Karpas-422 (cell line): ENCODE data around the gene GRM2. TPM values are rescaled to one million over a fixed set of nuclear protein-coding genes. Genes with fewer than 3 reads are reported as not detected.

ENCODE experiments used
- DNase-seq: peaks from one replicate; pipeline ENCODE4 v3.0.0-alpha.2; 2015
- H2AFZ ChIP-seq: fragments of 200-600 bp; sonication (generic); 2 replicates; pipeline ENCODE4 v1.6.1; 2014; ENCODE audit warnings: antibody characterized with exemption, low read length, mixed read lengths
- H3K27ac ChIP-seq: fragments of 200-600 bp; sonication (generic); 2 replicates; pipeline ENCODE4 v1.5.1; 2014; ENCODE audit warnings: mild to moderate bottlenecking, low read length, moderate library complexity
- H3K27me3 ChIP-seq: fragments of 200-600 bp; sonication (generic); 2 replicates; pipeline ENCODE4 v1.6.1; 2014; ENCODE audit warnings: low read length, mixed read lengths
- H3K36me3 ChIP-seq: fragments of 200-600 bp; sonication (generic); 2 replicates; pipeline ENCODE4 v1.6.1; 2014; ENCODE audit warnings: low read length, mixed read lengths; ENCODE audit not compliant: insufficient read depth
- H3K4me1 ChIP-seq: fragments of 200-600 bp; sonication (generic); 2 replicates; pipeline ENCODE4 v1.6.1; 2014; ENCODE audit warnings: mild to moderate bottlenecking, low read length, mixed read lengths
- H3K4me2 ChIP-seq: fragments of 200-600 bp; sonication (generic); 2 replicates; pipeline ENCODE4 v1.6.1; 2014; ENCODE audit warnings: low read length, low read depth, mild to moderate bottlenecking; ENCODE audit not compliant: poor library complexity, severe bottlenecking
- H3K4me3 ChIP-seq: fragments of 200-600 bp; sonication (generic); 2 replicates; pipeline ENCODE4 v1.5.1; 2014; ENCODE audit warnings: mild to moderate bottlenecking, antibody characterized with exemption, low read length, mixed read lengths
- H3K79me2 ChIP-seq: fragments of 200-600 bp; sonication (generic); 2 replicates; pipeline ENCODE4 v1.6.1; 2014; ENCODE audit warnings: mild to moderate bottlenecking, low read length, mixed read lengths
- H3K9ac ChIP-seq: fragments of 200-600 bp; sonication (generic); 2 replicates; pipeline ENCODE4 v1.6.0; 2014; ENCODE audit warnings: low read length
- H3K9me2 ChIP-seq: fragments of 200-600 bp; sonication (generic), shearing (Covaris generic); replicated peaks from 2 replicates; pipeline ENCODE4 v1.6.0; 2014; ENCODE audit warnings: mild to moderate bottlenecking, low read length, moderate library complexity; ENCODE audit not compliant: insufficient read depth
- H3K9me3 ChIP-seq: fragments of 300-700, 200-600 bp; sonication (generic); 2 replicates; pipeline ENCODE4 v1.6.1; 2014; ENCODE audit warnings: low read length, mixed read lengths
- H4K20me1 ChIP-seq: fragments of 200-600 bp; sonication (generic); 2 replicates; pipeline ENCODE4 v1.6.1; 2014; ENCODE audit warnings: mild to moderate bottlenecking, antibody characterized with exemption, low read length, low read depth; ENCODE audit not compliant: insufficient read depth
- total RNA-seq: library from RNA; depleted of rRNA; stranded (reverse); fragments of >200 nt; shearing (Covaris generic); gene quantifications from 2 replicates; pipeline ENCODE4 v1.2.3, GENCODE V29; 2014; ENCODE audit warnings: low replicate concordance; rRNA removed

GRM2 gene
- total RNA-seq: 0.19 and 1.1 TPM in 2 replicates

DNA sequence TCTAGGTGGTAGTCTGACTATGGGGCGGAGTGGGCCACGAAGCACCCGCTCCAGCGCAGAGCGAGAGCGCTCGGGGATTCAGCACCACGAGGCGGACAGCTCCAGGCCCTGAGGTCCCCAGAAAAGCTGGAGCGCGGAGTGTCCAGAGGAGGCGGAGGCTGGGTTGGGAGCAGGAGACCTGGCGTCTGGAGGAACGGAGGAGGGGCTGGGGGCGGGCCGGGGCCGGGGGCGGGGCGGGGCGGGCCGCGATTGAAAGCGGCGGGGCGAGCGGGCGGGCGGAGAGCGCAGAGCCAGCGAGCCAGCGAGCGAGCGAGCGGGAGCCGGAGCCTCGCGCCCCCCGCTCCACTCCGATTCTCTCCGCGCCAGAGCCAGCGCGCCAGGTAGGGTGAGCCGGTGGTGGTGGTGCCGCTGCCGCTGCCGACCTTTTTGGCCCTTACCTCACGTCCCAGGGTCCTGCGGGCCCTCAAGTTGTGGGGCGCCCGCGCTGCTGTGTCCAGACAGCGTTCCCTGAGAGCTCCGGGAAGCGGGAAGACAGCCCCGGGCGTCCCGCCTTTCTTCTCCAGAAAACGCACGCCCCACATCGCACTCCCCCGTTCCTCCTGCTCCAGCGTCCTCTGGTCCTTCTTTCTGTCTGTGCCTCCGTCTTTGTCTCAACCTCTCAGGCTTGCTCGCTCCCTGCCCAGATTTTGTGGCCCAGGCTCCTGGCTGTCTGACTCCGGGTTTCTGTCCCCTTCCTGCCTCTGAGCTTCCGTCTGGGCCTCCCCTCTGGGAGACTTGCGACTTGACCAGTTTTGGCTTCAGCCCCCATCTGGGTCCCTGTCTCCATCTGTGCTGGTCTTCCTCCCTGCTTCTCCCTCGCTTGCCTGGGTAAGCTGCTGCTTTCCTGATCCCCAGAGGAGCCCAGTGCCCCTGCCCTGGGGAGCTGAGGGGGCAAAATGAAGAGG lies at the start of gene GRM2:
Gene GRM2, plus strand, starts transcription at position 281 of the 944 bp plus-strand sequence. CDS start 1,916 bp downstream, outside the sequence.
- no peaks in the 10 kb centered on the region for H3K9me2 ChIP-seq
- no peak within 1 kb of the TSS for H2AFZ ChIP-seq
- no peak within 1 kb of the TSS for H3K9ac ChIP-seq
- no peaks in the 10 kb centered on the region for H3K79me2 ChIP-seq
- no peaks in the 10 kb centered on the region for H3K27me3 ChIP-seq
- H3K9me3 ChIP-seq: no peaks in the 10 kb centered on the region
- H4K20me1 ChIP-seq: 0 out of 2 replicates have a peak, but pooled peaks cover 4% of the 10 kb centered on the region
- no peak within 1 kb of the TSS for H3K4me2 ChIP-seq
- H3K36me3 ChIP-seq: no peaks in the 10 kb centered on the region; the same call in 1 of the 2 replicates
- no peaks in the 10 kb centered on the region for H3K4me1 ChIP-seq
- DNase-seq: no peak
- no peak within 1 kb of the TSS for H3K4me3 ChIP-seq
- H3K27ac ChIP-seq: no peak within 1 kb of the TSS

DNA sequence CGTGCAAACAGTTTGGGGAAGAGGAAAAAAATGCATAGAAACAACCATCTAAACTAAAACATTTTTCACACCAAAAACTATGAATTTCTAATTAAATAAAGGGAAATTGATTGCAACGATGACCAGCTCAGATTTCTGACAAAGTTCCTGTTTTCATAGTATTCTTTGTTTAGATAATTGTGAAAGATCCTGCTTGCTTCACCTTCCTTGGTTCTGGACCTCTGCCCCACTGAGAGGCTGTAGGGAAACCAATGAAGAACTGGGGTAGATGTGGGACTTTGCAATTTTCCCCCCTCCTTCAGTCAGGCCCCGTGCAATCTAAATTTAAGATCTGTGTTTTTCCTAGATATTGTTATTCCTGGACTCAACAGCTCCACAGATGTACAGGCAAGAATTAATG lies 49.6 kb upstream of the GRM2 start:
- no peak for DNase-seq
- no peaks in the 10 kb centered on the region for H3K79me2 ChIP-seq
- no peak overlapping the region for H3K4me3 ChIP-seq
- H3K9me3 ChIP-seq: no peaks in the 10 kb centered on the region
- no peaks in the 10 kb centered on the region for H4K20me1 ChIP-seq
- no peaks in the 10 kb centered on the region for H3K9me2 ChIP-seq
- H3K27me3 ChIP-seq: no peaks in the 10 kb centered on the region
- peaks cover 15% of the 10 kb centered on the region; the same call in 1 of the 2 replicates for H3K36me3 ChIP-seq
- peaks cover 8% of the 10 kb centered on the region for H3K4me1 ChIP-seq
- no peak overlapping the region for H2AFZ ChIP-seq
- no peak overlapping the region for H3K4me2 ChIP-seq
- H3K9ac ChIP-seq: no peak overlapping the region
- H3K27ac ChIP-seq: no peak overlapping the region

DNA sequence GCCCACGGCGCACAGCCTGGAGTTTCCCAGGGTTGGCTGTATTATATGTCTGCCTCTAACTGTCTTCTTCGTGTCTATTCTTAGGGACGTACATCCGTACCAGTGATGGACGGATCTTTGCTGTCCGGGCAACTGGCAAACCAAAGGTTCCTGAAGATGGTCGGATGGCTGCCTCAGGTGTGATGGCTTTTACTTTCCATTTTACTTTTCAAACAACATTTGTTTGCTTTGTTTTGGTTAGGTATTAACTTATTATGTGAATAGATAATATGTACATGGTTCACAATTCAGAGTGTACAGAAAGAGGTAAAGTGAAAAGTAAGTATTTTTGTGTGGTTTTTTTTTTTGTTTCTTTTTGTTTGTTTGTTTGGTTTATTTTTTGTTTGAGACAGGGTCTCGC lies 46.9 kb upstream of the GRM2 start:
- no peak for DNase-seq
- Histone ChIP-seq H2AFZ (no peak overlapping the region), H4K20me1 (no peaks in the 10 kb centered on the region), H3K27me3 (no peaks in the 10 kb centered on the region), H3K27ac (no peak overlapping the region), H3K4me2 (no peak overlapping the region), H3K4me3 (no peak overlapping the region), H3K4me1 (peaks cover 11% of the 10 kb centered on the region), H3K9ac (no peak overlapping the region), H3K36me3 (peaks cover 15% of the 10 kb centered on the region; the same call in 1 of the 2 replicates), H3K9me2 (no peaks in the 10 kb centered on the region), H3K79me2 (no peaks in the 10 kb centered on the region), H3K9me3 (no peaks in the 10 kb centered on the region)

DNA sequence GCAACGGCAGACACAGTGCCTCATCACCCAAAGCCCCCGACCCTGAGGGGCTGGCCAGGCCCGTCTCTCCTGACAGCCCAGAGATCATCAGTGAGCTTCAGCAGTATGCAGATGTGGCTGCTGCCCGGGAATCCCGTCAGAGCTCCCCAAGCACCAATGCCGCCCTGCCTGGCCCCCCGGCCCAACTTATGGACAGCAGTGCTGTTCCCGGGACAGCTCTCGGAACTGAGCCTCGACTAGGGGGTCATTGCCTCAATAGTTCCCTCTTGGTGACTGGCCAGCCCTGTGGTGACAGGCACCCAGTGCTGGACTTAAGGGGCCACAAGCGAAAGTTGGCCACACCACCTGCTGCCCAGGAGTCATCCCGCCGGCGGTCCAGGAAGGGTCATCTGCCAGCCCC lies 44.4 kb upstream of the GRM2 start:
- H3K79me2 ChIP-seq: no peaks in the 10 kb centered on the region
- no peak overlapping the region for H3K4me3 ChIP-seq
- DNase-seq: no peak
- H3K9me3 ChIP-seq: no peaks in the 10 kb centered on the region
- peaks cover 15% of the 10 kb centered on the region; the same call in 1 of the 2 replicates for H3K36me3 ChIP-seq
- no peak overlapping the region for H3K27ac ChIP-seq
- H2AFZ ChIP-seq: no peak overlapping the region
- peaks cover 17% of the 10 kb centered on the region for H3K4me1 ChIP-seq
- H3K9ac ChIP-seq: no peak overlapping the region
- H3K9me2 ChIP-seq: no peaks in the 10 kb centered on the region
- H4K20me1 ChIP-seq: no peaks in the 10 kb centered on the region
- H3K27me3 ChIP-seq: no peaks in the 10 kb centered on the region
- no peak overlapping the region for H3K4me2 ChIP-seq

DNA sequence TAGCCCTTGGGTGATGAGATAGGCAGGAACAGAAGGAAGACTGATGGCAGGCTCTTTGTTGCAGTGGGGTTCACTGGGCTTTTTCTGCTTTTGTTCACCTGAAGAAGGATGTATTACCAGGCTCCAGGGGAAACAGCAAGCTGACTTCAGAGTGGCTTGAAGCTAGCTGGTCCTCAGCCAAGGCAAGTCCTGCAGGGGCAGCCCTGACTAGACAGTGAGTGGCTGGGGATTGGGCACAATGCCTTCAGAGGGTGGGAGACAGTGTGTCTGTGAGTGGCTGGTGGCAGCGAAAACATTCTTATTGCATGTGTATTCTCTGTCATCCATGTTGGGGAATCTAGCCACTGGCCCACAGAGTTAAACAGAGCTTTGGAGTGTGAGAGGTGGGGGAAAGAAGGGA lies 38.1 kb upstream of the GRM2 start:
- H3K9me3 ChIP-seq: no peaks in the 10 kb centered on the region
- no peak overlapping the region for H3K4me3 ChIP-seq
- H2AFZ ChIP-seq: no peak overlapping the region
- no peaks in the 10 kb centered on the region for H3K36me3 ChIP-seq
- peaks cover 48% of the 10 kb centered on the region for H3K4me1 ChIP-seq
- no peak overlapping the region for H3K4me2 ChIP-seq
- no peaks in the 10 kb centered on the region; the same call in 1 of the 2 replicates for H4K20me1 ChIP-seq
- DNase-seq: no peak
- no peak overlapping the region for H3K9ac ChIP-seq
- no peaks in the 10 kb centered on the region for H3K9me2 ChIP-seq
- no peaks in the 10 kb centered on the region for H3K27me3 ChIP-seq
- no peak overlapping the region for H3K27ac ChIP-seq
- H3K79me2 ChIP-seq: peaks cover 26% of the 10 kb centered on the region

DNA sequence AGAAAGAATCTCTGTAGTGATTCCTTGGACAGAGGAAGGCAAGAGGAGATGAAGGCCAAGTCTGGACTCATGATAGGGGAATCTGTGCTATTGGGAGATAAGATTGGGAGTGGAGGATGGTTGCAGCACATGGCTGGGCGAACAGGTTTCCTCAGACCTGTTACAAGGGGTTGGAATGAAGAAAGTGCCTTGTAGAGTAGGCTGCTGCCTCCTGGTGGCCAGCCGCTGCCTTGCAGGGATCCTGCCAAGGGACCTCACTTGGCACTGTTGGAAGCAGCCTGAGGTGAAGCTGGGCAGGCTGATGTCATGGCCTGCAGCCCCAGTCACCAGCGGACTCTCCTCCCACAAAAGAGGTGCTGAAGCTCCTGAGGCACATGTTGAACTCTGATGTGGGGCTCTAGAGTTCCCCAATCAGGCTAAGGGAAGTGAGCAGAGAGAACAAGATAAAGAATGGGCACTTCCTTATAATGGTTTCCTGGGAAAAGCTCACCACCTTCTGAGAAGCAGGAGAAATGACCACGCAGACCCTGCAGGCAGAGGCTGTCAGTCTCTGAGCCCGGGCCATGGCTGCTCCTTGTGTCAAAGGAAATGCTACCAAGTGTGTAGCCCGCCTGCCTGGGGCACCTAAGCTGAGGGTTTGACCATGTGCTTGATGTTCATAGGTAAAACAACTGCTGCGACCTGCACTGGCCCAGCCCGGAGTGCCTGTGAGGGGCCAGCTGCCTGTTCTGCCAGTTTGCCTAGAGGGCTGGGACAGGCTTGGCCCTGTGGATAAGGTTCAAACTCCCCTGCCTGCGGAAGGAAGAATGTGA lies 37.4 kb upstream of the GRM2 start:
- H3K9me3 ChIP-seq: no peaks in the 10 kb centered on the region
- H3K9me2 ChIP-seq: no peaks in the 10 kb centered on the region
- no peaks in the 10 kb centered on the region for H3K27me3 ChIP-seq
- H3K79me2 ChIP-seq: peaks cover 33% of the 10 kb centered on the region
- peak; percentile 92 for DNase-seq
- peak overlapping the region; percentile 90; the same call in 1 of the 2 replicates for H3K4me3 ChIP-seq
- no peaks in the 10 kb centered on the region; the same call in 1 of the 2 replicates for H4K20me1 ChIP-seq
- H3K36me3 ChIP-seq: no peaks in the 10 kb centered on the region
- peak overlapping the region; percentile 98 for H3K9ac ChIP-seq
- H3K4me1 ChIP-seq: peaks cover 50% of the 10 kb centered on the region
- H2AFZ ChIP-seq: no peak overlapping the region
- H3K27ac ChIP-seq: no peak overlapping the region
- H3K4me2 ChIP-seq: peak overlapping the region; percentile 79

DNA sequence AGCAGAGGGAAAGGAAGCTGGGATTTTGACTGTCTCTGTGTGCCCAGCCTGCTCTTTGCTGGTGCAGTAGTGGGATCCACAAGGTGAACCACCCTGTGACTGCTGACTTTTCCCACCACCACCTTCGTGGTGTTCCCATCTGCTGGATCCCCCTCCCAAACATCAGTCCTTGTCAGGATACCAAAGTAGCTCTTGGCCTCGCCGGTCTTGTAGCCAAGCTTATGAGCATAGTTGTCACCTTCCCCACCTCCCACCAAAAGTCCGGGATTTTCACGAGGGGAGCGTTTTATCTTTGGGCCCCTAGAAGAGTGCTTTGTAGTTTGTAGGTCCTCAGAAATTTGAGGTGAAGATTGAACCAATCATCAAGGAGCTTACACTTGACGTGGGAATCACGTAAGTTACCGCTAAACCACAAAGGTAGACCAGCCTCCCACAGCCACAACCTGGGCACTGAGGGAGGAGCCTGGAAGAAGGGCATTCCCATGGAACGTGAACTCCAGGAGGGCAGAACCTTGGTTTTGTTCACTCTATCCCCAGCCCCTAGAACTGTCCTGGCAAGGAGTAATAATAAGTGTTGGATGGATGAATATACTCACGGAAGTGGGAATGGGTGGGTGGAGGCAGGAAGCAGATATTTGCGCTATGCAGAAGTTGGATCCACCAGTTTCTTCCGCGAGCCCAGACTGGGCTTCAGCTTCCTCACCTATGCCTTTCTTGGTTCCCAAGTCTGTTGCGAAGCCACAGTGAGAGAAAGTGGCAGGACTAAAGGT lies 36.6 kb upstream of the GRM2 start:
- Histone ChIP-seq H3K9ac (peak overlapping the region; percentile 98), H4K20me1 (peaks cover 2% of the 10 kb centered on the region; the same call in 1 of the 2 replicates), H3K27ac (no peak overlapping the region), H3K36me3 (0 out of 2 replicates have a peak, but pooled peaks cover 1% of the 10 kb centered on the region), H3K9me2 (no peaks in the 10 kb centered on the region), H3K9me3 (no peaks in the 10 kb centered on the region), H3K27me3 (no peaks in the 10 kb centered on the region), H3K4me1 (peaks cover 50% of the 10 kb centered on the region), H3K4me3 (peak overlapping the region; percentile 90), H3K4me2 (peak overlapping the region; percentile 79), H2AFZ (no peak overlapping the region), H3K79me2 (peaks cover 41% of the 10 kb centered on the region)
- peak; percentile 55 for DNase-seq
